Measurements from ENCODE around the gene MACF1. TPM values are rescaled to one million over a fixed set of nuclear protein-coding genes. Genes with fewer than 3 reads are reported as not detected.

The MACF1 gene
- total RNA-seq, 4 donors from 2014 or later: 421 to 942 (median 545) TPM

DNA sequence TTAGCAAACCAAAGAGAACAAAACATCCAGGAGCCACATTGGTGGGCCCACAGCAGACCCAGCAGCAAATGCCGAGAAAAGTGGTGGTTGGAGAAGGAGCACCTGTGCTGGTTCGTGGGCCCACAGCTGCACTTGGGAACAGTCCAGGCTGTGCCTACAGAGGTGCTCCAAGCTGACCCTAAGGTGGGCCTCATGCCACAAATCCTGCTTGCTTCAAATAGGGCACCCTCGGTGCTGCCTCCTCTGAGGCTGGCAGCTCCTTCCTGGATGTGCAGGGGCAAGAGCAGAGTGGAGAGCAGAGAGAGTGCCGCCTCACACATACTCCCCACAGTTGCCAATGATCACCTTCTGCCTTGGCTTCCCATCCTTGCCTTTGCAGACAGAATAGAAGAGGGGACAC is 327.0 kb downstream of the MACF1 start:
- H3K36me3 ChIP-seq: peaks cover 69% of the 10 kb centered on the region

DNA sequence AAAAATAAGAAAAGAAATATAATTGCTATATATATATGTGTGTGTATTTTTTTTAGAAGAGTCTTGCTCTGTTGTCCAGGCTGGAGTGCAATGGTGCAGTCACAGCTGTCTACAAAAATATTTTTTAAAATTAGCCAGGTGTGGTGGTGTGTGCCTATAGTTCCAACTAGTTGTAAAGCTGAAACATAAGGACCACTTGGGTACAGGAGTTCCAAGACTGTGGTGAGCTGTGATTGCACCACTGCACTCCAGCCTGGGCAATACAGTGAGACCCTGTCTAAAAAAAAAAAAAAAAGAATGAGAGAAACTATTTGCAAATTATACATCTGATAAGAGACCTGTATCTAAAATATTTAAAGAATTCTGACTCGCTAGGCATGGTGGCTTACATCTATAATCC is 328.9 kb downstream of the MACF1 start:
- no peak overlapping the region for H3K4me3 ChIP-seq
- no peaks in the 10 kb centered on the region for H3K4me1 ChIP-seq
- no peaks in the 10 kb centered on the region for H3K27me3 ChIP-seq
- TF ChIP-seq, protein P1, sequence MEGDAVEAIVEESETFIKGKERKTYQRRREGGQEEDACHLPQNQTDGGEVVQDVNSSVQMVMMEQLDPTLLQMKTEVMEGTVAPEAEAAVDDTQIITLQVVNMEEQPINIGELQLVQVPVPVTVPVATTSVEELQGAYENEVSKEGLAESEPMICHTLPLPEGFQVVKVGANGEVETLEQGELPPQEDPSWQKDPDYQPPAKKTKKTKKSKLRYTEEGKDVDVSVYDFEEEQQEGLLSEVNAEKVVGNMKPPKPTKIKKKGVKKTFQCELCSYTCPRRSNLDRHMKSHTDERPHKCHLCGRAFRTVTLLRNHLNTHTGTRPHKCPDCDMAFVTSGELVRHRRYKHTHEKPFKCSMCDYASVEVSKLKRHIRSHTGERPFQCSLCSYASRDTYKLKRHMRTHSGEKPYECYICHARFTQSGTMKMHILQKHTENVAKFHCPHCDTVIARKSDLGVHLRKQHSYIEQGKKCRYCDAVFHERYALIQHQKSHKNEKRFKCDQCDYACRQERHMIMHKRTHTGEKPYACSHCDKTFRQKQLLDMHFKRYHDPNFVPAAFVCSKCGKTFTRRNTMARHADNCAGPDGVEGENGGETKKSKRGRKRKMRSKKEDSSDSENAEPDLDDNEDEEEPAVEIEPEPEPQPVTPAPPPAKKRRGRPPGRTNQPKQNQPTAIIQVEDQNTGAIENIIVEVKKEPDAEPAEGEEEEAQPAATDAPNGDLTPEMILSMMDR (IDR thresholded peaks at IDR 0.05): no peak
- no peak for TF ChIP-seq POLR2A (IDR thresholded peaks at IDR 0.05)
- no peak for TF ChIP-seq EP300 (IDR thresholded peaks at IDR 0.05)
- no peak for TF ChIP-seq POLR2AphosphoS5 (IDR thresholded peaks at IDR 0.05)
- no peak overlapping the region for H3K27ac ChIP-seq
- 96% methylated on average over 1 of the region's 1 CpG for WGBS
- no peak for DNase-seq (ENCODE audit: low spot score in 2 of 2)
- H3K9me3 ChIP-seq: no peaks in the 10 kb centered on the region
- peaks cover 53% of the 10 kb centered on the region for H3K36me3 ChIP-seq

More for the DNA sequence above, 327.0 kb downstream of the MACF1 start:
- H3K9me3 ChIP-seq: no peaks in the 10 kb centered on the region
- no peaks in the 10 kb centered on the region for H3K4me1 ChIP-seq
- TF ChIP-seq, protein P1 (IDR thresholded peaks at IDR 0.05): no peak
- TF ChIP-seq POLR2A (IDR thresholded peaks at IDR 0.05) (no peak), POLR2AphosphoS5 (IDR thresholded peaks at IDR 0.05) (no peak), EP300 (IDR thresholded peaks at IDR 0.05) (no peak)
- no peak overlapping the region for H3K4me3 ChIP-seq
- no peak overlapping the region for H3K27ac ChIP-seq
- peak in 1 of 2 donors; percentile 66 for DNase-seq (ENCODE audit: low spot score in 2 of 2)
- no peaks in the 10 kb centered on the region for H3K27me3 ChIP-seq
- WGBS: 100% methylated on average over 4 of the region's 4 CpGs

Other genes starting within 250 kb of the MACF1 start
- 10 to 100 TPM; 26.1 to 34.7 (median 30.4) TPM for gene AKIRIN1, start 213.4 kb upstream of the MACF1 start, total RNA-seq
- 100 to 1,000 TPM; 314 to 371 (median 352) TPM for gene NDUFS5, start 178.3 kb upstream of the MACF1 start, total RNA-seq